ENCODE measurements around the gene CFAP126.
"Not testable (repeated sequence)": the region's sequence is repeated elsewhere in the genome, so short reads cannot be mapped to it uniquely, and the experiment has no call there.

CFAP126 gene

DNA sequence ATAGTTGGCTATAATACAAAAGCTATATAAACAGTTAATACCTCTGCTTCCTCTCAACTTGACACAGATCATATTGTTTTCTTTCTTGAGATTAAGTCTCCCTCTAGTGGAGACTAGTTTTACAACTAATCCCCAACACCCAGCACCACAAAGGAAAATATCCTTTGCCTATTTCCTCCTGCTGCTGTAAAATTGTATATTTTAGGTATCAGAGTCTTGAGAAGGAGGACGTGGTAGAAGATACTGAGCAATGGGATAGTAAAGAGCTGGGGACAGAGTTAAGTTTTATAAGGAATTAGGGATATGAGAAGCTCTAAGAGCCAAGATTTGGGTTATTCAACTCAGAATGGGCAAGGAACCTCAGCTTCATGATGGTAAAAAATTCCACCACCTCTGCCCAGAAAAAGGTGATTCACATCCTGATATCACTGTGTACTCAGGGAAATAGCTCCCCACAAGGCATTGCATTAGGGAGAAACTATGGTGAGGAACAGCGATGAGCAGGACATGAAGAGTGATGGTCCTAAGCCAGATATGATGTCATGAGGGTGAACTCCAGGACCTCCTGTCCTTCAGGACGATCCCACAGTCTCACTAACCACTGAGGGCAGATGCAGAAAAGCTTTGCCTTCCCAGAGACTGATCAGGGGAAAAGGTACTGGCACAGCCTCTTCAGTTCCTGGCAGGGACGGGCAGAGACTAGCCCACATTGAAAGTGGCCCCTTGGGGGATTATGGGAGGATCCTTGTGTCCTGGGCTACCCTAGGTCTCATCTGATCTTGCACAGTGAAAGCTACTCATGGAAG lies 14.7 kb upstream of the CFAP126 start:
- no peak for DNase-seq

DNA sequence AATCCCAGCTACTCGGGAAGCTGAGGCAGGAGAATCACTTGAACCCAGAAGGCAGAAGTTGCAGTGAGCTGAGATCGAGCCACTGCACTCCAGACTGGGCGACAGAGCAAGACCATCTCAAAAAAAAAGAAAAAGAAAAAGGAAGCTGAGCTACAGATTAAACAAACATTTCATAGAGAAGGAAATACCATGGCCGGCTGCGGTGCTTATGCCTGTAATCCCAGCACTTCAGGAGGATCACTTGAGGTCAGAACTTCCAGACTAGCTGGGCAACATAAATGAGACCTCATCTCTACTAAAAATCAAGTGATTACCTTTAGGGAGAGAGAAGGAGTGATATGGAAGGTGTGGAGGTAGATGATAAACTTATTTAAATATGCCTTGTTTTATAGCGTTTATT lies 14.0 kb upstream of the CFAP126 start:
- no peak for DNase-seq

DNA sequence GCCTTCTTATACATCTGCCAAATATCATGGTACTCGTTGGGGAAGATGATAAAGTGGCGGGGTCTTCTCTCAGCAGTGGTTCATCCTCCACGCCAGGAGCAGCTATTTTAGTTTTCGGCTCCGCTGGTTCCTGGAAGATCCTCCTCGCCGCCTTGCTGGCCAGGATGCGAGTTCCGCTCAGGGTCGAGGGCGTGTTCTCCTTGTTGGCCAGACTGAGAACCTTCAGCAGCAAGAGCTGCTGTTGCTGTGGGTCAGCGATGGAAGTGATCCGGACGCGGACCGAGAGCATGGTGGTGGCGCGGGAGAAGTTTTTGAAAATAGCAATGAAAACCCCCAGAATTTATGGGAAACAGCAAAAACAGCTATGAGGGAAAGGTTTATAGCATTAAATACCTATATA lies 11.4 kb upstream of the CFAP126 start:
- peak in 6 of 56 donors; percentile 2 to 20 (median 8) for DNase-seq

DNA sequence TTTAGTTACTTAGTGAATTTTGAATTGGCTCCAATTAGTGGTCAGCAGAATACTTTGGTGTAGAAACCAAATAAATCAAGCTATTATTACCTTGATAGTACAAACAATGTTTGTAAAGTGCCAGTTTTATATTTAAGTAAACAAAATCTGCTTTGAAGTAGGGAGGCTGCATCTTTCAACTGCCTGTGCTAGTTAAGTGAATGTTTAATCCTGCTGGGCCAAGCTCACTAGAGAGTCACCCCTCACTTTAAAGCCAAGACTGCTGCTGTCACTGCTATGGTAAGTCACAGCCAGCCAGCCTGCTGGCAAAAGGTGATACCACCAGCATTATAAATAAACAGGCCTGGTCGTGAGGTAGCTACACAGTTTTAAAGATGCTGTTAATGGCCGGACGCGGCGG lies 10.3 kb upstream of the CFAP126 start:
- DNase-seq = no peak

DNA sequence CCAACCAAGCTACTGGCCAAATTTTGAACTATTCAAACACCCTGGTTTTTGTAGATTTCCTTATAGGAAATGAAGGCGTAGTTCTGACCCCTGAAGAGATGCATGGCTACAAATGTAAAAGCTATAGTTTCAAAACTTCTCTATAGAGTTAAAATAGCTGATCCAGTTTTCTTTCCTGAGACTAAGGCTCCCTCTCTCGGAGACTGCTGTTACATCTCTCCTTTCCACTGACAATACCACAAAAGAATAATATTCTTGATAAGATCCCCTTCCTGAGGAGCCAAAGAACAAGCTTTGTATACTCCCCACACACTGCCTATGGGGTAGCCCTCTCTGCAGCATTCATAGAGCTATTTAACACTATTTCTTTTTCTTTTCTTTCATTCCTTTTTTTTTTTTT lies 6.7 kb upstream of the CFAP126 start:
- DNase-seq = no peak

DNA sequence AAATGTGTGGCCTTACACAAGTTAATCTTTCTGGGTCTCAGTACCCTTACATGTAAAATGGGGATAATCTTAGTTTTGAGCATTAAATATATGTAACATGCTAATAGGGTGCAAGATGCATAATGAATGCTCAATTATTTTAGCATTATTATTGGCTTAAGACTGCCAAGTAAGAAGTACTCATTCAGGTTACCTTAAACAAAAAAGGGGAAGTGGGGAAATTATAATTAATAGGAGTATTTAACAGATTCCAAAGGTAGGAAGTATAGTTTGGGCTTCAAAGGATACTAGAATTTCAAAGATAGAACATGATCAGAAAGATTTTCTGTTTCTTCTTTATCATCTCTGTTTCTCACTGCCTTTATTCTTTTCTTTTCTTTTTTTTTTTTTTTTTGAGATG lies 5.8 kb upstream of the CFAP126 start:
- DNase-seq = no peak

GRCh38 chr1:161365207-161365606 lies 2.5 kb downstream of the CFAP126 start:
- no peak for DNase-seq

DNA sequence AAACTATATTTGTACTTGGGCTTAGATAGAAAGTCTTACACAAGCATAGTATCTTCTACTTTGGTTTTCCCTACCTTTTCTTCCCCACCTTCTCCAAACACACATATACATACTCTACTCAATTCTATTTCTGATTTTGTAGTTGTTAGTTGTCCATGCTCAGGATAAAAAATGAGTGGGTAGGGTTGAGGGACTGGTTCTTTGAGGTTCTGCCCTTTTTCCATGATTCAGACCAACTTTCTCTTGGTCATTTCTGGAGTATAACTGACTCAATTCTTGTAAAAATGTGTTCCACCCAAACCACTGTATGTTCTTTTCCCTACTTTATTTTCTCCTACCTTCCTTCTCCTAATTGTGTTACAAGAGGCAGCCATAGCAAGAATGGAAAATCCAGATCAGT lies 3.3 kb downstream of the CFAP126 start:
- no peak for DNase-seq

DNA sequence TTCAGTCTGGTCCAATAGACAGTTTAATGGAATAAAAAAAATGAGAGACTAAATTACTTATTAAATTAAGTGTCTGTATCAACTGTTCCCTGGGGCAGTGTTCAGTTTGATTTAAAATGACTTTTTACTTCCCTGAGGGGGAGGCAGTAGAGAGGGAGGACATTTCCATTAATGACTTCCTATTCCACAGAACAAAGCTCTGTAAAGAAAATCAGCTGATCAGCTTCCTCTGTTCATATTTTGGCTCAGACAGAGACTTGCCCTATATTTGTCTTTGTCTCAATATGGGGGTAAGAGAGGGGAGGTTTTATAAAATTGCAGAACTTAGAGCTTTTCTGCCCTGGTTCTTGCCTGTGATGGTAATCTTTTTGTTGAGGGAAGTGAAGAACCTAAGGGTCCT lies 8.4 kb downstream of the CFAP126 start:
- no peak for DNase-seq

- DNase-seq = no peak
Observed at GRCh38 chr1:161357073-161357472, 10.6 kb downstream of the CFAP126 start.

DNA sequence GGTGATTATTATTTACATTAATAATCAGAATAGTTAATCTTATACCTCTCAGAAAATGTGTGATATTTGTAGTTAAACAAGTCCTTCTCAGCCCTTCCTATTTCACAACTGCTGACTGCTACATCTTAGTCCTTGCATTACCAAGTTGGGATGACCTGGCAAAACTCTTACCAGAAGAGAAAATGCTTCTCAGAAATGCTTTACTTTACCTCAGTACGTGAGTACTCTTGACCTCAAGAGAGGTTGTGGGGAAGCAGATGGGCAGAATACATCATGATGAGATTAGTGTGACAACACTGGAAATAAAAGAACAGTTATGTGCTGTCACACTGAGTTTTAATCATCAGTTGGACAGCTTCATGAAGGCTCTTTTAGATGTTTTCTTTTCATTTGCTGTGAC lies 16.2 kb downstream of the CFAP126 start:
- DNase-seq = no peak

- DNase-seq = no peak
Observed at GRCh38 chr1:161350671-161351070, 17.0 kb downstream of the CFAP126 start.

GRCh38 chr1:161342821-161343220 lies 24.9 kb downstream of the CFAP126 start:
- no peak for DNase-seq

- no peak for DNase-seq
Observed at GRCh38 chr1:161342177-161342576, 25.5 kb downstream of the CFAP126 start.

- no peak for DNase-seq
Observed at GRCh38 chr1:161335796-161336195, 31.9 kb downstream of the CFAP126 start.

DNA sequence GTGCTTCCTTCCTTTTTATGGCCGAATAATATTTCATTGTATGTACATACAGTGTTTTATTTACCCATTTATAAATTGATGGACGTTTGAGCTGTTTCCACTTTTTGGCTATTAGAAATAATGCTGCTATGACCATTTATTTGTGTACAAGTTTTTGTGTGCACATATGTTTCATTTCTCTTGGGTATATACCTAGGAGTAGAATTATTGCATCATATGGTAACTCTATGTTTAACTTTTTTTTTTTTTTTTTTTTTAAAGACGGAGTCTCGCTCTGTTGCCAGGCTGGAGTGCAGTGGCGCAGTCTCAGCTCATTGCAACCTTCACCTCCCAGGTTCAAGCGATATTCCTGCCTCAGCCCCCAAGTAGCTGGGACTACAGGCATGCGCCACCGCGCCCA lies 34.5 kb downstream of the CFAP126 start:
- no peak for DNase-seq

GRCh38 chr1:161330346-161330745 lies 37.3 kb downstream of the CFAP126 start:
- no peak for DNase-seq

DNA sequence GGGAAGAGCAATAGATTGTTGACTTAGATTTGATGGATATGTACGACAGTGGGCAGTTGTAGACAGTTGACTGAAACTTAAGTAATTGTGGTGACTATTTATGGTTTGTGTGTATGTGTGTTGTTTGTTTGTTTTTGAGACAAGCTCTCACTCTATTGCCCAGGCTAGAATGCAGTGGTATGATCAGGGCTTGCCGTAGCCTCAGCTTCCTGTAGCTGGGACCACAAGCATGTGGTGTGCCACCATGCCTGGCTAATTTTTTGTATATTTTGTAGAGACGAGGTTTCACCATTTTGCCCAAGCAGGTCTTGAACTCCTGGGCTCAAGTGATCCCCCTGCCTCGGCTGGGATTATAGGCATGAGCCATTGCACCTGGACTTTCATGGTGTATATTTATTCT lies 43.7 kb downstream of the CFAP126 start:
- no peak for DNase-seq

- DNase-seq = not testable (repeated sequence)
Observed at GRCh38 chr1:161315841-161316674, 51.6 kb downstream of the CFAP126 start.
